ENCODE results near the gene NKD2.

DNA sequence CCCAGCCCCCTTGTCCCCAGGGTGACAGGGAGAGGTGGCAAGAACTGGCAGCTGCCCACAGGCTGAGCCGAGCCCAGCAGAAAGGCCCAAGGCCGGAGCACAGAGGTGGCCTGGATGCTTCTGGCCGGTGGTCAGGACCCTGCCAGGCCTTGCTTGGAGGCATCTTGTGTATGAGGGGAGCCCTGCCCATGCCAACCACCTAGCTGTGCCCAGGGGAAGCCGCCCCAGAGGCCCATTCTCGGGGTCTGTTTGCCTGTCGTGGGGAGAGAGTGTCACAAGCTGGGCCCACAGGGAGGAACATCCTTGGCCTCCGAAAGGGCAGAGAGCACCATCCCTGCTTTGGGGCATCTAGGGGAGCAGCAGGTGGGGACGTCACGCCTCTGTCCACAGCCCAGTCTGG is 10.0 kb downstream of the NKD2 start:
- TF ChIP-seq RAD21 (IDR thresholded peaks at IDR 0.05; ENCODE audit: low read length) (no peak), MAFK (IDR thresholded peaks at IDR 0.05; ENCODE audit: low read depth, low read length) (no peak), POLR2A (IDR thresholded peaks at IDR 0.05; ENCODE audit: low read depth, low read length) (no peak), CEBPB (IDR thresholded peaks at IDR 0.05; ENCODE audit: low read depth, low read length) (no peak)
- TF ChIP-seq, protein P1, sequence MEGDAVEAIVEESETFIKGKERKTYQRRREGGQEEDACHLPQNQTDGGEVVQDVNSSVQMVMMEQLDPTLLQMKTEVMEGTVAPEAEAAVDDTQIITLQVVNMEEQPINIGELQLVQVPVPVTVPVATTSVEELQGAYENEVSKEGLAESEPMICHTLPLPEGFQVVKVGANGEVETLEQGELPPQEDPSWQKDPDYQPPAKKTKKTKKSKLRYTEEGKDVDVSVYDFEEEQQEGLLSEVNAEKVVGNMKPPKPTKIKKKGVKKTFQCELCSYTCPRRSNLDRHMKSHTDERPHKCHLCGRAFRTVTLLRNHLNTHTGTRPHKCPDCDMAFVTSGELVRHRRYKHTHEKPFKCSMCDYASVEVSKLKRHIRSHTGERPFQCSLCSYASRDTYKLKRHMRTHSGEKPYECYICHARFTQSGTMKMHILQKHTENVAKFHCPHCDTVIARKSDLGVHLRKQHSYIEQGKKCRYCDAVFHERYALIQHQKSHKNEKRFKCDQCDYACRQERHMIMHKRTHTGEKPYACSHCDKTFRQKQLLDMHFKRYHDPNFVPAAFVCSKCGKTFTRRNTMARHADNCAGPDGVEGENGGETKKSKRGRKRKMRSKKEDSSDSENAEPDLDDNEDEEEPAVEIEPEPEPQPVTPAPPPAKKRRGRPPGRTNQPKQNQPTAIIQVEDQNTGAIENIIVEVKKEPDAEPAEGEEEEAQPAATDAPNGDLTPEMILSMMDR (conservative IDR thresholded peaks at IDR 0.05; ENCODE audit: low read depth, low read length) = no peak
- TF ChIP-seq, protein P2, sequence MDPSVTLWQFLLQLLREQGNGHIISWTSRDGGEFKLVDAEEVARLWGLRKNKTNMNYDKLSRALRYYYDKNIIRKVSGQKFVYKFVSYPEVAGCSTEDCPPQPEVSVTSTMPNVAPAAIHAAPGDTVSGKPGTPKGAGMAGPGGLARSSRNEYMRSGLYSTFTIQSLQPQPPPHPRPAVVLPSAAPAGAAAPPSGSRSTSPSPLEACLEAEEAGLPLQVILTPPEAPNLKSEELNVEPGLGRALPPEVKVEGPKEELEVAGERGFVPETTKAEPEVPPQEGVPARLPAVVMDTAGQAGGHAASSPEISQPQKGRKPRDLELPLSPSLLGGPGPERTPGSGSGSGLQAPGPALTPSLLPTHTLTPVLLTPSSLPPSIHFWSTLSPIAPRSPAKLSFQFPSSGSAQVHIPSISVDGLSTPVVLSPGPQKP (IDR thresholded peaks at IDR 0.05; ENCODE audit: borderline replicate concordance, low read depth, low read length) = no peak
- TF ChIP-seq, protein P3, sequence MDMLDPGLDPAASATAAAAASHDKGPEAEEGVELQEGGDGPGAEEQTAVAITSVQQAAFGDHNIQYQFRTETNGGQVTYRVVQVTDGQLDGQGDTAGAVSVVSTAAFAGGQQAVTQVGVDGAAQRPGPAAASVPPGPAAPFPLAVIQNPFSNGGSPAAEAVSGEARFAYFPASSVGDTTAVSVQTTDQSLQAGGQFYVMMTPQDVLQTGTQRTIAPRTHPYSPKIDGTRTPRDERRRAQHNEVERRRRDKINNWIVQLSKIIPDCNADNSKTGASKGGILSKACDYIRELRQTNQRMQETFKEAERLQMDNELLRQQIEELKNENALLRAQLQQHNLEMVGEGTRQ (IDR thresholded peaks at IDR 0.05; ENCODE audit: low read depth, low read length) = no peak

Data from IMR-90 (cell line).